ENCODE measurements around the gene HDC.

GRCh38 chr15:50228866-50229265, 36.7 kb downstream of the HDC start:
- TF ChIP-seq CTCF (IDR thresholded peaks at IDR 0.05 in 8 of 11, conservative IDR thresholded peaks at IDR 0.05 in 3 of 11) (no peak), POLR2AphosphoS5 (IDR thresholded peaks at IDR 0.05) (no peak)
